ENCODE results near the gene VAV1. TPM values are rescaled to one million over a fixed set of nuclear protein-coding genes. Genes with fewer than 3 reads are reported as not detected.

Gene VAV1
- total and polyA plus RNA-seq, 2 of the 13 experiments (the other 11 are each of a cell fraction or from before 2014, with no cell fraction given), result not detected

GRCh38 chr19:6875218-6875617, 102.7 kb downstream of the VAV1 start:
- WGBS (ENCODE audit: low lambda C conversion rate), result 4% methylated on average over 2 of the region's 2 CpGs
- CTCF ChIA-PET (ENCODE audit: low intra/inter-chr PET ratio, low total read pairs), result no interaction called here

More at GRCh38 chr19:6875218-6875617, 102.7 kb downstream of the VAV1 start:
- Histone ChIP-seq H3K79me2 (ENCODE audit: insufficient read depth, low read length) (no peaks in the 10 kb centered on the region), H3K27me3 (ENCODE audit: control insufficient read depth in 1 of 2, insufficient read depth in 2 of 2, low read length in 2 of 2) (peaks cover 0 to 5% of the 10 kb centered on the region in 2 experiments; a peak in 1 of 5 replicates), H4K20me1 (ENCODE audit: insufficient read depth, low read length) (no peaks in the 10 kb centered on the region), H3K9me3 (ENCODE audit: low read length) (no peaks in the 10 kb centered on the region; the same call in 1 of the 2 replicates), H3K4me2 (ENCODE audit: low read depth, low read length) (no peak overlapping the region), H3K9ac (ENCODE audit: insufficient read depth, low read depth, low read length) (no peak overlapping the region), H3K4me3 (replicated peaks in 1 of 3; ENCODE audit: insufficient read depth in 1 of 3, low read depth in 2 of 3, low read length in 3 of 3) (no peak overlapping the region), H2AFZ (ENCODE audit: low read length) (no peak overlapping the region), H3K4me1 (ENCODE audit: insufficient read depth, low read length) (no peaks in the 10 kb centered on the region), H3K27ac (ENCODE audit: extremely low read length, insufficient read depth, low read length) (no peak overlapping the region), H3K36me3 (replicated peaks in 1 of 2; ENCODE audit: control insufficient read depth in 1 of 2, insufficient read depth in 2 of 2, low read length in 2 of 2) (no peaks in the 10 kb centered on the region)
- ATAC-seq, result no peak
- POLR2A ChIA-PET, result no interaction called here
- no TSS peak for BruUV-seq (replicated peaks)
- FAIRE-seq, result no peak
- intact Hi-C loops (cut with micrococcal nuclease; ENCODE audit: unreplicated experiment) (no loop called here), in situ Hi-C loops (cut with HindIII; ENCODE audit: extremely low pct_ligation_motif_present, low pct_unique_long_range_greater_than_20kb) (no loop called here)
- no peak for DNase-seq (ENCODE audit: low spot score)
- TF ChIP-seq, protein P1, sequence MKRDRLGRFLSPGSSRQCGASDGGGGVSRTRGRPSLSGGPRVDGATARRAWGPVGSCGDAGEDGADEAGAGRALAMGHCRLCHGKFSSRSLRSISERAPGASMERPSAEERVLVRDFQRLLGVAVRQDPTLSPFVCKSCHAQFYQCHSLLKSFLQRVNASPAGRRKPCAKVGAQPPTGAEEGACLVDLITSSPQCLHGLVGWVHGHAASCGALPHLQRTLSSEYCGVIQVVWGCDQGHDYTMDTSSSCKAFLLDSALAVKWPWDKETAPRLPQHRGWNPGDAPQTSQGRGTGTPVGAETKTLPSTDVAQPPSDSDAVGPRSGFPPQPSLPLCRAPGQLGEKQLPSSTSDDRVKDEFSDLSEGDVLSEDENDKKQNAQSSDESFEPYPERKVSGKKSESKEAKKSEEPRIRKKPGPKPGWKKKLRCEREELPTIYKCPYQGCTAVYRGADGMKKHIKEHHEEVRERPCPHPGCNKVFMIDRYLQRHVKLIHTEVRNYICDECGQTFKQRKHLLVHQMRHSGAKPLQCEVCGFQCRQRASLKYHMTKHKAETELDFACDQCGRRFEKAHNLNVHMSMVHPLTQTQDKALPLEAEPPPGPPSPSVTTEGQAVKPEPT (CRISPR knock-in tag; IDR thresholded peaks at IDR 0.05; ENCODE audit: low read depth), result no peak
- TF ChIP-seq PPARG (CRISPR knock-in tag; conservative IDR thresholded peaks at IDR 0.05) (no peak), RFX1 (IDR thresholded peaks at IDR 0.05) (no peak), ZBTB38 (CRISPR knock-in tag; IDR thresholded peaks at IDR 0.05) (no peak), ATF1 (CRISPR knock-in tag; IDR thresholded peaks at IDR 0.05) (no peak), ATRX (CRISPR knock-in tag; IDR thresholded peaks at IDR 0.05; ENCODE audit: borderline replicate concordance) (no peak), HMG20B (CRISPR knock-in tag; conservative IDR thresholded peaks at IDR 0.05) (no peak), ZNF674 (CRISPR knock-in tag; IDR thresholded peaks at IDR 0.05; ENCODE audit: low read depth) (no peak), GATAD1 (CRISPR knock-in tag; IDR thresholded peaks at IDR 0.05) (no peak), ZNF660 (CRISPR knock-in tag; IDR thresholded peaks at IDR 0.05; ENCODE audit: borderline replicate concordance, low read depth) (no peak), HES4 (CRISPR knock-in tag; IDR thresholded peaks at IDR 0.05; ENCODE audit: borderline replicate concordance) (no peak), ZFP37 (CRISPR knock-in tag; IDR thresholded peaks at IDR 0.05; ENCODE audit: borderline replicate concordance) (no peak)
- TF ChIP-seq, protein P2, sequence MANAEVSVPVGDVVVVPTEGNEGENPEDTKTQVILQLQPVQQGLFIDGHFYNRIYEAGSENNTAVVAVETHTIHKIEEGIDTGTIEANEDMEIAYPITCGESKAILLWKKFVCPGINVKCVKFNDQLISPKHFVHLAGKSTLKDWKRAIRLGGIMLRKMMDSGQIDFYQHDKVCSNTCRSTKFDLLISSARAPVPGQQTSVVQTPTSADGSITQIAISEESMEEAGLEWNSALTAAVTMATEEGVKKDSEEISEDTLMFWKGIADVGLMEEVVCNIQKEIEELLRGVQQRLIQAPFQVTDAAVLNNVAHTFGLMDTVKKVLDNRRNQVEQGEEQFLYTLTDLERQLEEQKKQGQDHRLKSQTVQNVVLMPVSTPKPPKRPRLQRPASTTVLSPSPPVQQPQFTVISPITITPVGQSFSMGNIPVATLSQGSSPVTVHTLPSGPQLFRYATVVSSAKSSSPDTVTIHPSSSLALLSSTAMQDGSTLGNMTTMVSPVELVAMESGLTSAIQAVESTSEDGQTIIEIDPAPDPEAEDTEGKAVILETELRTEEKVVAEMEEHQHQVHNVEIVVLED (CRISPR knock-in tag; IDR thresholded peaks at IDR 0.05; ENCODE audit: borderline replicate concordance), result no peak
- TF ChIP-seq, protein P3, sequence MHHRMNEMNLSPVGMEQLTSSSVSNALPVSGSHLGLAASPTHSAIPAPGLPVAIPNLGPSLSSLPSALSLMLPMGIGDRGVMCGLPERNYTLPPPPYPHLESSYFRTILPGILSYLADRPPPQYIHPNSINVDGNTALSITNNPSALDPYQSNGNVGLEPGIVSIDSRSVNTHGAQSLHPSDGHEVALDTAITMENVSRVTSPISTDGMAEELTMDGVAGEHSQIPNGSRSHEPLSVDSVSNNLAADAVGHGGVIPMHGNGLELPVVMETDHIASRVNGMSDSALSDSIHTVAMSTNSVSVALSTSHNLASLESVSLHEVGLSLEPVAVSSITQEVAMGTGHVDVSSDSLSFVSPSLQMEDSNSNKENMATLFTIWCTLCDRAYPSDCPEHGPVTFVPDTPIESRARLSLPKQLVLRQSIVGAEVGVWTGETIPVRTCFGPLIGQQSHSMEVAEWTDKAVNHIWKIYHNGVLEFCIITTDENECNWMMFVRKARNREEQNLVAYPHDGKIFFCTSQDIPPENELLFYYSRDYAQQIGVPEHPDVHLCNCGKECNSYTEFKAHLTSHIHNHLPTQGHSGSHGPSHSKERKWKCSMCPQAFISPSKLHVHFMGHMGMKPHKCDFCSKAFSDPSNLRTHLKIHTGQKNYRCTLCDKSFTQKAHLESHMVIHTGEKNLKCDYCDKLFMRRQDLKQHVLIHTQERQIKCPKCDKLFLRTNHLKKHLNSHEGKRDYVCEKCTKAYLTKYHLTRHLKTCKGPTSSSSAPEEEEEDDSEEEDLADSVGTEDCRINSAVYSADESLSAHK (CRISPR knock-in tag; IDR thresholded peaks at IDR 0.05; ENCODE audit: borderline replicate concordance), result no peak
- TF ChIP-seq, protein P4, sequence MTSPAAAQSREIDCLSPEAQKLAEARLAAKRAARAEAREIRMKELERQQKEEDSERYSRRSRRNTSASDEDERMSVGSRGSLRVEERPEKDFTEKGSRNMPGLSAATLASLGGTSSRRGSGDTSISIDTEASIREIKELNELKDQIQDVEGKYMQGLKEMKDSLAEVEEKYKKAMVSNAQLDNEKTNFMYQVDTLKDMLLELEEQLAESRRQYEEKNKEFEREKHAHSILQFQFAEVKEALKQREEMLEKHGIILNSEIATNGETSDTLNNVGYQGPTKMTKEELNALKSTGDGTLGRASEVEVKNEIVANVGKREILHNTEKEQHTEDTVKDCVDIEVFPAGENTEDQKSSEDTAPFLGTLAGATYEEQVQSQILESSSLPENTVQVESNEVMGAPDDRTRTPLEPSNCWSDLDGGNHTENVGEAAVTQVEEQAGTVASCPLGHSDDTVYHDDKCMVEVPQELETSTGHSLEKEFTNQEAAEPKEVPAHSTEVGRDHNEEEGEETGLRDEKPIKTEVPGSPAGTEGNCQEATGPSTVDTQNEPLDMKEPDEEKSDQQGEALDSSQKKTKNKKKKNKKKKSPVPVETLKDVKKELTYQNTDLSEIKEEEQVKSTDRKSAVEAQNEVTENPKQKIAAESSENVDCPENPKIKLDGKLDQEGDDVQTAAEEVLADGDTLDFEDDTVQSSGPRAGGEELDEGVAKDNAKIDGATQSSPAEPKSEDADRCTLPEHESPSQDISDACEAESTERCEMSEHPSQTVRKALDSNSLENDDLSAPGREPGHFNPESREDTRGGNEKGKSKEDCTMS (CRISPR knock-in tag; conservative IDR thresholded peaks at IDR 0.05), result no peak
